ENCODE measurements around the gene KHDRBS2. TPM values are rescaled to one million over a fixed set of nuclear protein-coding genes. Genes with fewer than 3 reads are reported as not detected.
A peak's percentile ranks its signal among the peaks of the same experiment; 100 is the strongest.

Gene KHDRBS2
- total and polyA plus RNA-seq, 2 of the 13 experiments (the other 11 are each of a cell fraction or from before 2014, with no cell fraction given): not detected

DNA sequence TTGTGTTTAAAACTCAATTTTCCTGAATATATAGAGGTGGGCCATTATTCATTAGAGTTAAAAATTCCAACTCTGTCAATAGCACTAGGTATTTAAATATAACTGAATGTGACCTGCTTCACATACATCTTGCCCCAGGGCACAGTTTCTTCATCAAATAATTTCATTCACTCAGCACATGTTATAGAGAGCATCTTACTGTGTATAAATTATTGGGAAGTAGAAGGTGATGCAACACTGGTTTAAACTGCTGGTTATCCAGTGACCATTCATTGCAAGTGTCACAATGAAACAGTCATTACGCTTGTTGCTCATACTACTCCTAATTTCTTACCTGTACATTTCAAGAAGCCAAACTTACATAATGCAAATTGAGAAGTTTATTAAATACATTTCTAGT, 93.4 kb downstream of the KHDRBS2 start:
- Histone ChIP-seq H3K9me3 (ENCODE audit: low read length) (0 out of 2 replicates have a peak, but pooled peaks cover 5% of the 10 kb centered on the region), H4K20me1 (ENCODE audit: insufficient read depth, low read length) (no peaks in the 10 kb centered on the region), H3K79me2 (ENCODE audit: insufficient read depth, low read length) (no peaks in the 10 kb centered on the region), H3K4me2 (ENCODE audit: low read depth, low read length) (no peak overlapping the region), H3K4me1 (ENCODE audit: insufficient read depth, low read length) (no peaks in the 10 kb centered on the region), H3K4me3 (replicated peaks in 1 of 3; ENCODE audit: insufficient read depth in 1 of 3, low read depth in 2 of 3, low read length in 3 of 3) (no peak overlapping the region), H3K36me3 (replicated peaks in 1 of 2; ENCODE audit: control insufficient read depth in 1 of 2, insufficient read depth in 2 of 2, low read length in 2 of 2) (no peaks in the 10 kb centered on the region), H3K9ac (ENCODE audit: insufficient read depth, low read depth, low read length) (no peak overlapping the region), H3K27me3 (ENCODE audit: control insufficient read depth in 1 of 2, insufficient read depth in 2 of 2, low read length in 2 of 2) (no peaks in the 10 kb centered on the region), H2AFZ (ENCODE audit: low read length) (no peak overlapping the region), H3K27ac (ENCODE audit: extremely low read length, insufficient read depth, low read length) (no peak overlapping the region)
- intact Hi-C loops (cut with micrococcal nuclease; ENCODE audit: unreplicated experiment) (no loop called here), in situ Hi-C loops (cut with HindIII; ENCODE audit: extremely low pct_ligation_motif_present, low pct_unique_long_range_greater_than_20kb) (no loop called here)
- ATAC-seq (no peak), DNase-seq (ENCODE audit: low spot score) (no peak), FAIRE-seq (no peak)
- BruUV-seq (replicated peaks): no TSS peak
- POLR2A ChIA-PET: no interaction called here
- 0% methylated on average over 1 of the region's 1 CpG for WGBS (ENCODE audit: low lambda C conversion rate)
- CTCF ChIA-PET (ENCODE audit: low intra/inter-chr PET ratio, low total read pairs): no interaction called here
- TF ChIP-seq, protein P1, sequence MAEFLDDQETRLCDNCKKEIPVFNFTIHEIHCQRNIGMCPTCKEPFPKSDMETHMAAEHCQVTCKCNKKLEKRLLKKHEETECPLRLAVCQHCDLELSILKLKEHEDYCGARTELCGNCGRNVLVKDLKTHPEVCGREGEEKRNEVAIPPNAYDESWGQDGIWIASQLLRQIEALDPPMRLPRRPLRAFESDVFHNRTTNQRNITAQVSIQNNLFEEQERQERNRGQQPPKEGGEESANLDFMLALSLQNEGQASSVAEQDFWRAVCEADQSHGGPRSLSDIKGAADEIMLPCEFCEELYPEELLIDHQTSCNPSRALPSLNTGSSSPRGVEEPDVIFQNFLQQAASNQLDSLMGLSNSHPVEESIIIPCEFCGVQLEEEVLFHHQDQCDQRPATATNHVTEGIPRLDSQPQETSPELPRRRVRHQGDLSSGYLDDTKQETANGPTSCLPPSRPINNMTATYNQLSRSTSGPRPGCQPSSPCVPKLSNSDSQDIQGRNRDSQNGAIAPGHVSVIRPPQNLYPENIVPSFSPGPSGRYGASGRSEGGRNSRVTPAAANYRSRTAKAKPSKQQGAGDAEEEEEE (CRISPR knock-in tag; IDR thresholded peaks at IDR 0.05; ENCODE audit: borderline replicate concordance): no peak
- TF ChIP-seq CEBPB (IDR thresholded peaks at IDR 0.05; ENCODE audit: borderline replicate concordance, low read depth, low read length): peak; percentile 5; the same call in 1 of the 2 replicates

DNA sequence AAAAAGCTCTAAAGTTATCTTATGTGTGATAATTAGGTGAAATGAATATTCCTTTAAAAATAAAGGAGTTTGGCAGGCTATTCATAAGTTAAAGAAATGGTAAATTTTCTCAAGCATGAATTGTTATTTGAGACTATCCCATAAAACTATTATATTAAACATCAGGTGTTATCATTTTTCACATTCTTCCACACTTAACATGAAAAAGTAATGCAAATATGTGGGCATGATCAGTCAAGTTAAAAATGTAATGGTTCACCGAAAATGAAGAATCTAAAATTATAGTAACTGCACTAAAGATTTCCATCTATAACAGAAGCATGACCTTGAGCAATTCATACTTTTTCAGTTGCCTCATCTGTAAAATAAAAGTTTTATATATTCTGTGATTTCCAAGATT, 110.8 kb downstream of the KHDRBS2 start:
- FAIRE-seq (no peak), ATAC-seq (no peak), DNase-seq (ENCODE audit: low spot score) (no peak)
- Histone ChIP-seq H3K4me3 (replicated peaks in 1 of 3; ENCODE audit: insufficient read depth in 1 of 3, low read depth in 2 of 3, low read length in 3 of 3) (no peak overlapping the region), H3K79me2 (ENCODE audit: insufficient read depth, low read length) (no peaks in the 10 kb centered on the region), H2AFZ (ENCODE audit: low read length) (no peak overlapping the region), H3K27ac (ENCODE audit: extremely low read length, insufficient read depth, low read length) (no peak overlapping the region), H3K9me3 (ENCODE audit: low read length) (no peaks in the 10 kb centered on the region), H3K27me3 (ENCODE audit: control insufficient read depth in 1 of 2, insufficient read depth in 2 of 2, low read length in 2 of 2) (no peaks in the 10 kb centered on the region; a peak in 1 of 5 replicates), H3K36me3 (replicated peaks in 1 of 2; ENCODE audit: control insufficient read depth in 1 of 2, insufficient read depth in 2 of 2, low read length in 2 of 2) (no peaks in the 10 kb centered on the region), H3K4me2 (ENCODE audit: low read depth, low read length) (no peak overlapping the region), H3K9ac (ENCODE audit: insufficient read depth, low read depth, low read length) (no peak overlapping the region), H3K4me1 (ENCODE audit: insufficient read depth, low read length) (no peaks in the 10 kb centered on the region), H4K20me1 (ENCODE audit: insufficient read depth, low read length) (no peaks in the 10 kb centered on the region)
- WGBS (ENCODE audit: low lambda C conversion rate): 0% methylated on average over 1 of the region's 1 CpG
- BruUV-seq (replicated peaks): no TSS peak
- POLR2A ChIA-PET: no interaction called here
- CTCF ChIA-PET (ENCODE audit: low intra/inter-chr PET ratio, low total read pairs): no interaction called here
- intact Hi-C loops (cut with micrococcal nuclease; ENCODE audit: unreplicated experiment): no loop called here
- in situ Hi-C loops (cut with HindIII; ENCODE audit: extremely low pct_ligation_motif_present, low pct_unique_long_range_greater_than_20kb): no loop called here
- TF ChIP-seq ZNF530 (CRISPR knock-in tag; IDR thresholded peaks at IDR 0.05; ENCODE audit: low read depth) (no peak), RFXANK (CRISPR knock-in tag; IDR thresholded peaks at IDR 0.05) (no peak), ZSCAN20 (CRISPR knock-in tag; IDR thresholded peaks at IDR 0.05; ENCODE audit: borderline replicate concordance) (no peak)
- TF ChIP-seq, protein P2, sequence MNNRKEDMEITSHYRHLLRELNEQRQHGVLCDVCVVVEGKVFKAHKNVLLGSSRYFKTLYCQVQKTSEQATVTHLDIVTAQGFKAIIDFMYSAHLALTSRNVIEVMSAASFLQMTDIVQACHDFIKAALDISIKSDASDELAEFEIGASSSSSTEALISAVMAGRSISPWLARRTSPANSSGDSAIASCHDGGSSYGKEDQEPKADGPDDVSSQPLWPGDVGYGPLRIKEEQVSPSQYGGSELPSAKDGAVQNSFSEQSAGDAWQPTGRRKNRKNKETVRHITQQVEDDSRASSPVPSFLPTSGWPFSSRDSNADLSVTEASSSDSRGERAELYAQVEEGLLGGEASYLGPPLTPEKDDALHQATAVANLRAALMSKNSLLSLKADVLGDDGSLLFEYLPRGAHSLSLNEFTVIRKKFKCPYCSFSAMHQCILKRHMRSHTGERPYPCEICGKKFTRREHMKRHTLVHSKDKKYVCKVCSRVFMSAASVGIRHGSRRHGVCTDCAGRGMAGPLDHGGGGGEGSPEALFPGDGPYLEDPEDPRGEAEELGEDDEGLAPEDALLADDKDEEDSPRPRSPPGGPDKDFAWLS (CRISPR knock-in tag; IDR thresholded peaks at IDR 0.05; ENCODE audit: borderline replicate concordance): no peak
- TF ChIP-seq, protein P3, sequence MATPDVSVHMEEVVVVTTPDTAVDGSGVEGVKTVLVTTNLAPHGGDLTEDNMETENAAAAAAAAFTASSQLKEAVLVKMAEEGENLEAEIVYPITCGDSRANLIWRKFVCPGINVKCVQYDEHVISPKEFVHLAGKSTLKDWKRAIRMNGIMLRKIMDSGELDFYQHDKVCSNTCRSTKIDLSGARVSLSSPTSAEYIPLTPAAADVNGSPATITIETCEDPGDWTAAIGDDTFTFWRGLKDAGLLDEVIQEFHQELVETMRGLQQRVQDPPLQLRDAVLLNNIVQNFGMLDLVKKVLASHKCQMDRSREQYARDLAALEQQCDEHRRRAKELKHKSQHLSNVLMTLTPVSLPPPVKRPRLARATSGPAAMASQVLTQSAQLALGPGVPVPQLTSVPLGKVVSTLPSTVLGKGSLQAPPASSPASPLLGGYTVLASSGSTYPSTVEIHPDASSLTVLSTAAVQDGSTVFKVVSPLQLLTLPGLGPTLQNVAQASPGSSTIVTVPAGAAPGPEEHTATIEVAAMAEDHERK (CRISPR knock-in tag; IDR thresholded peaks at IDR 0.05; ENCODE audit: low read depth): no peak
- TF ChIP-seq, protein P4, sequence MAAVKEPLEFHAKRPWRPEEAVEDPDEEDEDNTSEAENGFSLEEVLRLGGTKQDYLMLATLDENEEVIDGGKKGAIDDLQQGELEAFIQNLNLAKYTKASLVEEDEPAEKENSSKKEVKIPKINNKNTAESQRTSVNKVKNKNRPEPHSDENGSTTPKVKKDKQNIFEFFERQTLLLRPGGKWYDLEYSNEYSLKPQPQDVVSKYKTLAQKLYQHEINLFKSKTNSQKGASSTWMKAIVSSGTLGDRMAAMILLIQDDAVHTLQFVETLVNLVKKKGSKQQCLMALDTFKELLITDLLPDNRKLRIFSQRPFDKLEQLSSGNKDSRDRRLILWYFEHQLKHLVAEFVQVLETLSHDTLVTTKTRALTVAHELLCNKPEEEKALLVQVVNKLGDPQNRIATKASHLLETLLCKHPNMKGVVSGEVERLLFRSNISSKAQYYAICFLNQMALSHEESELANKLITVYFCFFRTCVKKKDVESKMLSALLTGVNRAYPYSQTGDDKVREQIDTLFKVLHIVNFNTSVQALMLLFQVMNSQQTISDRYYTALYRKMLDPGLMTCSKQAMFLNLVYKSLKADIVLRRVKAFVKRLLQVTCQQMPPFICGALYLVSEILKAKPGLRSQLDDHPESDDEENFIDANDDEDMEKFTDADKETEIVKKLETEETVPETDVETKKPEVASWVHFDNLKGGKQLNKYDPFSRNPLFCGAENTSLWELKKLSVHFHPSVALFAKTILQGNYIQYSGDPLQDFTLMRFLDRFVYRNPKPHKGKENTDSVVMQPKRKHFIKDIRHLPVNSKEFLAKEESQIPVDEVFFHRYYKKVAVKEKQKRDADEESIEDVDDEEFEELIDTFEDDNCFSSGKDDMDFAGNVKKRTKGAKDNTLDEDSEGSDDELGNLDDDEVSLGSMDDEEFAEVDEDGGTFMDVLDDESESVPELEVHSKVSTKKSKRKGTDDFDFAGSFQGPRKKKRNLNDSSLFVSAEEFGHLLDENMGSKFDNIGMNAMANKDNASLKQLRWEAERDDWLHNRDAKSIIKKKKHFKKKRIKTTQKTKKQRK (IDR thresholded peaks at IDR 0.05; ENCODE audit: low read length): no peak

Measured in HepG2 (cell line).